HFF-Myc (cell line): ENCODE measurements around the gene MCM8.

Experiments used
- DNase-seq: peaks from one replicate; pipeline ENCODE4 v3.0.0-alpha.2; 2011; ENCODE audit warnings: low read depth; ENCODE audit errors: extremely low read depth
- H3K4me3 ChIP-seq: replicated peaks from 2 replicates; pipeline ENCODE4 v1.5.1; 2011; ENCODE audit warnings: low read depth, mild to moderate bottlenecking, control low read depth, low read length
- TF ChIP-seq, protein P1 (sequence below): IDR thresholded peaks from 2 replicates; pipeline ENCODE4 v1.5.1; 2012; ENCODE audit warnings: mild to moderate bottlenecking, low read depth, low read length, control low read depth; ENCODE audit errors: missing control alignments

MCM8 gene

DNA sequence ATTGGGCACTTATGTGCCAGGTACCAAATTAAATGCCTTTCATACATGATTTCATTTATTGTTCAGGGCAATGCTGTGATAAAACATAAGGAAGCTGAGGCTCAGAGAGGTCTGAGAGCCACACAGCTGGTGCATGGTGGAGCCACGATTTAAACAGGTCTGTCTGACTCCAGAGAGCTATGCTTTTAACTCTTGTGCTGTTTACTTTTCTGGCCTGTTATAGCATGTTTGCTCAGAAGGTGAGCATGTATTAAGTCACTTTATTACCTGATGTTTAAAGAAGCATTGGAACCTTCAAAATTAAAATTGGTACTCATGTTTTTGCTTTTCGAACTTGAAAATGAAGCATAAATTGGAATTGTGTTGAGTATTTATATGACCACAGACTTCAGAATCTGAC is 26.8 kb downstream of the MCM8 start:
- TF ChIP-seq, protein P1, sequence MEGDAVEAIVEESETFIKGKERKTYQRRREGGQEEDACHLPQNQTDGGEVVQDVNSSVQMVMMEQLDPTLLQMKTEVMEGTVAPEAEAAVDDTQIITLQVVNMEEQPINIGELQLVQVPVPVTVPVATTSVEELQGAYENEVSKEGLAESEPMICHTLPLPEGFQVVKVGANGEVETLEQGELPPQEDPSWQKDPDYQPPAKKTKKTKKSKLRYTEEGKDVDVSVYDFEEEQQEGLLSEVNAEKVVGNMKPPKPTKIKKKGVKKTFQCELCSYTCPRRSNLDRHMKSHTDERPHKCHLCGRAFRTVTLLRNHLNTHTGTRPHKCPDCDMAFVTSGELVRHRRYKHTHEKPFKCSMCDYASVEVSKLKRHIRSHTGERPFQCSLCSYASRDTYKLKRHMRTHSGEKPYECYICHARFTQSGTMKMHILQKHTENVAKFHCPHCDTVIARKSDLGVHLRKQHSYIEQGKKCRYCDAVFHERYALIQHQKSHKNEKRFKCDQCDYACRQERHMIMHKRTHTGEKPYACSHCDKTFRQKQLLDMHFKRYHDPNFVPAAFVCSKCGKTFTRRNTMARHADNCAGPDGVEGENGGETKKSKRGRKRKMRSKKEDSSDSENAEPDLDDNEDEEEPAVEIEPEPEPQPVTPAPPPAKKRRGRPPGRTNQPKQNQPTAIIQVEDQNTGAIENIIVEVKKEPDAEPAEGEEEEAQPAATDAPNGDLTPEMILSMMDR, result no peak
- no peak overlapping the region for H3K4me3 ChIP-seq
- no peak for DNase-seq

DNA sequence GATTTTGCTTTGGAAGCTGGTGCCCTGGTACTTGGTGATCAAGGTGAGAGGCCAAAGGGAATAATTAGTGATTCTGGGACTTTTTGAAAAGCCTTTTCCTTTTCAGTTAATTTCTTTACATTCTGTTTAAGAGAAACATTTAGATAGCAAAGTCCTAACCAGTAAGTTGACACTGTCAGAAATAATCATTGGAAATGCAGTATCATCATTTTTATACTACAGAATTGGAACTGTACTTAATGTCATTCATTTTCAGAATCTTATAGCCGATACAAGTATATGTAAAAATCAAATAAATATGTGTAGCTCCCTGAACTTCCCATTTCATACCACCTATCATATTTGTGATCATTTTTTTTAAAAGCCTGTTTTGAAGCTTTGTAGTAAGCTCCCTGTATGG is 27.5 kb downstream of the MCM8 start:
- TF ChIP-seq, protein P1, result no peak
- DNase-seq, result no peak

DNA sequence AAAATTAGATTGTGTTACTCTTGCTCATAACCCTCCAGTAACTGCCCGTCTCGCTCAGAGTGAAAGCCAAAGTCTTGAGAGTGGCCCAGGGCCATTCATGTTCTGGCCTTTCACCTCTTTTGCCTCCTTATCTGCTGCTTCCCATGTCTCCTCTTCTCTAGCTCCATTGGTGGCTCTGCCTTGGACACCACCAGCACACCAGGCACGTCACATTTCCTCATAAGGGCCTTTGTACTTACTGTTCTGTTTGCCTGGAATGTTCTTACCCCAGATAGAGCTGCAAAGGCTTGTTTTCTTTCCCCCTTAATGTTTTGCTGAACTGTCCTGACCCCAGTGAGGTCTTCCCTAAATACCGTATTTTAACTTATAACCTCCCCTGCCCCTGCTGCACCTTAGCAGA is 29.3 kb downstream of the MCM8 start:
- no peak for DNase-seq
- TF ChIP-seq, protein P1, result no peak
- H3K4me3 ChIP-seq, result no peak overlapping the region

More for the DNA sequence above, 27.5 kb downstream of the MCM8 start:
- H3K4me3 ChIP-seq, result no peak overlapping the region

DNA sequence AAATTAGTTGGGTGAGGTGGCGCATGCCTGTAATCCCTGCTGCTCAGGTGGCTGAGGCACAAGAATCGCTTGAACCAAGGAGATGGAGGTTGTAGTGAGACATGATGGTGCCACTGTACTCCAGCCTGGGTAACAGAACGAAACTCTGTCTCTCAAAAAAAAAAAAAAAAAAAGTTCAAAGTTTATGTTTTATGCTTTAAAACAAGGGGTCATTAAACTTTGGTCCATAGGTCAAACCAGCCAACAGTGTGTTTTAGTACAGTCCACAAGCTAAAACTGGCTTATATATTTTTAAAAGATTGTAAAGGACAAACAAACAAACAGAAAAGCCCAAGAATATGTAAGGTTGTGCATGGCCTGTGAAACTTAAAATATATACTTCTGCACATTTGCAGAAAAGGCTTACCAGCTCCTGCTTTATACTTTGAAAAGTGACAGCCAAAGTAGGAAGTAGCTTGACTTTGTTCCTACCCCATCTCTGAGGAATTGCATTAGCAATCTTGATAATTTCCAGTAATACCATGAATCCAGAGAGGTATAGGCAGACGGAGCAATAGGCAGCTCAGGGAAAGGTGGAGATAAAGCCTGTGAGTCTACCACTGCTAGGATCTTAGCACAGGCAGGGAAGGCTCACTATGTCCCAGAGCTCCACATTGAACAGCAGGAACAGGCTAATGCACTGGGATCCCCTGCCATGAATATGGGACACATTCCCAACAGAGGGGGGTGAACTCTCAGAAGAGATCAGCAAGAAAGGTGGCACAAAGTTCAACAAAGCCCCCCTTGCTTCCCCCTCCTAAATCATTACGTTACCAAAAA is 30.5 kb downstream of the MCM8 start:
- no peak overlapping the region for H3K4me3 ChIP-seq
- TF ChIP-seq, protein P1, result no peak
- no peak for DNase-seq

DNA sequence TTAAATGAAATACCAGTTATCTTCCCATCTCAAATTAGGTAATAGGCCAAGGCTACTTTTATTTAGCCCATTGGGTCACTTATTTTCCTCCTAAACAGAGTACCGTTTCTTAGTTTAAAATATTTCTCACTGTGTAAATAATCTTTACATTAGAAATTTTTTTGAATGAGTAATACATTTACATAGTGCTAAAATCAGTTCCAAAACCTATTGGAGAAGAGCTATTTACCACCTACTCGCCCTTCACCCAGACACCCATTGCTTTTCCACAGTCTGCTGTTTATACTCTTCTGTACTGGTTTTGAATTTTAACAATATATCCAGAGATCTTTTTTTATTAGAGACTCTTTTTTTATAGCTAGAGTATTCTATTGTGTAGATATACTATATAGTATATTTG is 36.9 kb downstream of the MCM8 start:
- TF ChIP-seq, protein P1, result no peak
- no peak for DNase-seq
- H3K4me3 ChIP-seq, result no peak overlapping the region

DNA sequence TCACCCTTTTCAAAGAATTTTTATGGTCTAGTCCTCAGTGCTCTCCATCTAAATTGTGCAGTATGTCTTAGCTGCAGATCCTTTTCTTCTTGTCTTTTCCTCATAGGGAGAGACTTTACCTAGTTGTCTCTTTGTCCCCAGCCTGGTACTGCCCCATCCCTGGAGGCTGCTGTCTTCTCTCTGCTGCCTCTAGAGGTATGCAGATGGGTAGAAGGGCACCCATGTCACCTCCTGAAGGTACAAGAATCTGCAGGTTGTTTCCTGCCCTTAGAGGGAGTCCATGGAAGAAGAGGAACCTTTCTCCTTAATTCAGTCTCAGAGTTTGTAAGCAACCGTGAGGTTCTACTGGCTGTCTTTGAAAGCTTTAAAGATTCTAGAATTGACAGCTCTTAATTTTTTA is 39.1 kb downstream of the MCM8 start:
- no peak for DNase-seq
- TF ChIP-seq, protein P1, result no peak
- no peak overlapping the region for H3K4me3 ChIP-seq
